ENCODE data around the gene NCKAP5L.

NCKAP5L gene

DNA sequence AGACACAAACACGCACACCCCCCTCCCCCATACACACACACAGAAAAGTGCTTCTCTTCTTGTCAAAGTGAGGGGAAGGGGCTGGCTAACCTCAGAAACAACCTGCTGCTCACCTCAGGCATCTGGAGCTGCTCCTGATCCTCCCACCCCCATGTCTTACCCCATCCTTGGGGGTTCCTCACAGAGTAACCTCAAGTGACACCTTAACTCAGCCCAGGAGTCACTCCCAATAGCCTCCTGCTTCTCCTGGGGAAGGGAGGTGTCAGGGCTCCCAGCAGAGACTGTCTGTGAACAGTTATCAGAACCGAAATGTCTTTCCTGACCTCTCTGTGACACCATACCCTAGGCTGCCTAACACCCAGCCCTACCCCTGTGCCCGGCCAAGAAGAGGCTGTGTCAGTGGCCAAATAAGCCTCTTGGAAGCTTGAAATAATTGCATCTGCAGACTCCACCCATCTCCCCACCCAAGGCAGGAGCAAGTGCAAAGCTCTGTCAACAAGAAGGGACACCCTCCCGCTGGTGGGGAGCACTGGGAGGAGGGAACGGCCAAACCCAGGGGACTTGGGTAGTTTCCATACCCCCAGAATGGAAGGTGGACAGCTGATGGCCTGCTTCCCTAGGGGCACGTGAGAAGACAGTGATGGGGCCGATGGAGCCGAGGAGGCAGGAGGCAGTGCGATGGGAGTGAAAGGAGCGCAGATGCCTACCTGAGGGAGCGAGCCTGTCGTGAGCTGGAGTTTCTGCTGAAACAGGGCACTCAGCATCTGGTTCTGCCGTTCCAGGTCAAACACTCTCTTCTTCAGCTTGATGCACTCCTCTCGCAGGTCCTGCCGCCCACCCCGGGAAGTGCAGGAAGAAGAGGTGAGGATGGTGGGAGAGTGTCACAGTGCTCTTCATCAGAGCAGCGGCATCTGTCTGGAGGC lies 26.8 kb downstream of the NCKAP5L start:
- H3K4me3 ChIP-seq (ENCODE audit: low read depth, low read length): no peak overlapping the region
- DNase-seq (ENCODE audit: low read depth): no peak
- in situ Hi-C loops (cut with HindIII; ENCODE audit: low sequenced_read_pairs): no loop called here
- no peak for TF ChIP-seq CTCF (IDR thresholded peaks at IDR 0.05; ENCODE audit: low read depth, low read length, missing control alignments)

DNA sequence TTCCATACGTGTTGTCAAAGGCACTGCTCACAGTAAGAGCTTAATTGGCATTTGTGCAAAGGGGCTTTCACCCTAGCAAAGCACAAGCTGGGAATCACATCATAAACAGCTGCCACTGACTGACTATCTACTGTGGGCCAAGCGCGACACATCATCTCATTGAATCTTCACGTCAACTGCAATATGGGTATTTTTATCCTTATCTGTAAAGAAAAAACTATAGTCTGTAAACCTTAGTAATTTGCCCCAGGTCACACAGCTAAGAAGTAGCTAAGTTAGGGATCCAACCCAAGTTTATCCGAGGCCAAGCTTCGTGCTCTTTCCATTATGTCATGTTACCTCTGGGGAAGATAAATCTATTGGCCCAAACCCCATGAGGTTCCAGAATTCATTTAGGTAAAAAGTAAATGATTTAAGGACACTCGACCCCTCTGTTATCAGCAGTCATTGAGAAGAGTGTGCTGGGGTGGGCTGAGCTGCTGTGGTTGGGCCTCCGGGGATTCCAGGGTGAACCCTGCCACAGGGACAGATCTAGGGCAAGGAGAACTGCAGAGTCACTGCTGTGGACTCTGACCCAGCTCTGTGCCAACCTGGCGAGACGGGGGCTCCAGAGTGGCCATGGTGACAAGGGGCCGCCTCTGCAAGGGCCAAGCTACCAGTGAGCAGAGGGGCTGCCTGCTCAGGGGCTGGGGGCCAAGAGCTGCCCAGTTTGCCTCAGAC lies 27.6 kb downstream of the NCKAP5L start:
- DNase-seq (ENCODE audit: low read depth): no peak
- TF ChIP-seq CTCF (IDR thresholded peaks at IDR 0.05; ENCODE audit: low read depth, low read length, missing control alignments): no peak
- in situ Hi-C loops (cut with HindIII; ENCODE audit: low sequenced_read_pairs): no loop called here
- H3K4me3 ChIP-seq (ENCODE audit: low read depth, low read length): no peak overlapping the region

- TF ChIP-seq CTCF (IDR thresholded peaks at IDR 0.05; ENCODE audit: low read depth, low read length, missing control alignments): no peak
- DNase-seq (ENCODE audit: low read depth): no peak
- H3K4me3 ChIP-seq (ENCODE audit: low read depth, low read length): no peak overlapping the region
- in situ Hi-C loops (cut with HindIII; ENCODE audit: low sequenced_read_pairs): no loop called here
Measured at GRCh38 chr12:49798934-49799333, 29.3 kb downstream of the NCKAP5L start.

- in situ Hi-C loops (cut with HindIII; ENCODE audit: low sequenced_read_pairs): no loop called here
- H3K4me3 ChIP-seq (ENCODE audit: low read depth, low read length): no peak overlapping the region
- no peak for TF ChIP-seq CTCF (IDR thresholded peaks at IDR 0.05; ENCODE audit: low read depth, low read length, missing control alignments)
- DNase-seq (ENCODE audit: low read depth): no peak
Measured at GRCh38 chr12:49798248-49798647, 30.0 kb downstream of the NCKAP5L start.

DNA sequence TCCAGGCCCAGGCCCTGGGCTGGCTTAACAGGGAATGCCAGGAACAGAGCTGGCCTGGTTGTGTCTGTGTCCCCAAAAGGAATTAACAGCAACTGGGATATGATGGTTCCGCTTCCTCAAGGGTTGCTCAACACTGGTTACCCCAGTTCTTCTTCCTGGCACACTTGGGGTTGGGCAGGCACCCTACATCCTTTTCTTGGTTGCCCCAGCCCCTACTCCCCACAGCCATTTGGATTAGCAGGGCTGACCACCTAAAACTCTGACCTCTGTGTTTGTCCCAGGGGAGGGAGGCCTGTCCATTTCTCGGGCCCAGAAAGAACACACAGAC lies 30.8 kb downstream of the NCKAP5L start:
- DNase-seq (ENCODE audit: low read depth): no peak
- in situ Hi-C loops (cut with HindIII; ENCODE audit: low sequenced_read_pairs): no loop called here
- no peak for TF ChIP-seq CTCF (IDR thresholded peaks at IDR 0.05; ENCODE audit: low read depth, low read length, missing control alignments)
- no peak overlapping the region for H3K4me3 ChIP-seq (ENCODE audit: low read depth, low read length)

DNA sequence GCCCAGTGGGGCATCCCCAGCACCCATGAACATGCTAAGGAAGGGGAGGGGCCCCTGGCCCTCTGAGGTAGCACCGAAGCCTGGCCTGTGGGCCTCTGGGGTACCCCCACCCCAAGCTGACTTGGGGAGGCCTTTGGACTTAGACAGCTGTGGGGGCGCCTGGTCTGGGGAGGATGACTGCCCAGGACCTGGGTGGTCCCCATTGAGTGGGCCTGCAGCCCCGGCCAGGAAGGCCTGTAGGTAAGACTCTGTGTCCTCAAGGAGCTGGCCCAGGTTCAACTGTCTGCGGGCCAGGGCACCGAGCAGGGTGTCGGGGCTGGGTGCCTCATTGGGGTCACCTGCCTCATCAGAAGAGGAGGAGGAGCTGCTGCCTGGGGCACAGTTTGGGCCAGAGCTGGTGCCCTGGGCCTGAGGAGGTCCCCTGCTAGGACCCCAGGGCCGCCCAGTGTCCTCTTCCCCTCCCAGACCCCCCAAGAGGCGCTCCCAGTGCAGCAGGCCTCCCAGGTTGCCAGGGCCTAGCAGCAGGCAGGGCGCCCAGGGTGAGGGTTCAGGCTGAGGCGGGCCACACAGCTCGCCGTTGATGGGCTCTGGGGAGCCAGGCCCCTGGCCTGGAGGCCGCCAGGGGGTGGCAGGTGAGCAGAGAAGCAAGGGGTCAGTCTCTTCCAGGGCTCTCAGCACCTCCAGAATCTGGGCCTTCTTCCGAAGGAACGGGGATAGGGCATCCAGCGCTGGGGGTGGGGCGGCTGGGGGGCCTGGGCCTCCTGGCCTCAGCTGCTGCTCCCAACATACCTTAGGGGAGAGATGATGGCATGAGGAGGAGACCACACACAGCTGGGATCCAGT lies 31.4 kb downstream of the NCKAP5L start:
- no peak for DNase-seq (ENCODE audit: low read depth)
- in situ Hi-C loops (cut with HindIII; ENCODE audit: low sequenced_read_pairs): no loop called here
- no peak overlapping the region for H3K4me3 ChIP-seq (ENCODE audit: low read depth, low read length)
- TF ChIP-seq CTCF (IDR thresholded peaks at IDR 0.05; ENCODE audit: low read depth, low read length, missing control alignments): no peak
